BE2C (cell line): ENCODE data around the gene ELF2.

Source experiments
- DNase-seq: peaks from one replicate; pipeline ENCODE4 v3.0.0-alpha.2; 2020
- H3K27me3 ChIP-seq: fragments of 250-450 bp; sonication (Bioruptor Pico); 2 replicates; pipeline ENCODE4 v1.5.1; 2020; ENCODE audit warnings: mild to moderate bottlenecking
- H3K36me3 ChIP-seq: fragments of 250-450 bp; sonication (Bioruptor Pico); 2 replicates; pipeline ENCODE4 v1.5.1; 2020; ENCODE audit warnings: mild to moderate bottlenecking
- H3K4me1 ChIP-seq: fragments of 250-450 bp; sonication (Bioruptor Pico); 2 replicates; pipeline ENCODE4 v1.5.1; 2020
- H3K4me3 ChIP-seq: 2 replicates; pipeline ENCODE4 v1.5.1; 2011; ENCODE audit warnings: low read depth, low read length
- H3K9me3 ChIP-seq: fragments of 250-450 bp; sonication (Bioruptor Pico); 2 replicates; pipeline ENCODE4 v1.5.1; 2020
- TF ChIP-seq, protein P1 (sequence below): IDR thresholded peaks from 2 replicates; pipeline ENCODE4 v1.5.1; 2012; ENCODE audit warnings: mild to moderate bottlenecking, low read depth, low read length

The ELF2 gene

DNA sequence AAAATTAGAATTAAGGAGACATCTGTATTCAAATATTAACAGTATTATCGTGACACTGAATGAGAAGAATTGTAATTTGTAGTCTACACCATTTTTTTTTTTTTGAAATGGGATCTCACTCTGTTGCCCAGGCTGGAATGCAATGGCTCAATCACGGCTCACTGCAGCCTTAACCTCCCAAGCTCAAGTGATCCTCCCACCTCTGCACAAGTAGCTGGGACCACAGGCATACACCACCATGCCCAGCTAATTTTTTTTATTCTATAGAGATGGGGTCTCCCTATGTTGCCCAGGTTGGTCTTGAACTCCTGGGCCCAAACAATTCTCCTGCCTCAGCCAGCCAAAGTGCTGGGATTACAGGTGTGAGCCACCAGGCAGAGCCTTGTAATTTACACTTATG lies 24.8 kb downstream of the ELF2 start:
- no peak for DNase-seq
- H3K9me3 ChIP-seq = no peaks in the 10 kb centered on the region; the same call in 1 of the 2 replicates
- H3K4me1 ChIP-seq = no peaks in the 10 kb centered on the region
- TF ChIP-seq, protein P1, sequence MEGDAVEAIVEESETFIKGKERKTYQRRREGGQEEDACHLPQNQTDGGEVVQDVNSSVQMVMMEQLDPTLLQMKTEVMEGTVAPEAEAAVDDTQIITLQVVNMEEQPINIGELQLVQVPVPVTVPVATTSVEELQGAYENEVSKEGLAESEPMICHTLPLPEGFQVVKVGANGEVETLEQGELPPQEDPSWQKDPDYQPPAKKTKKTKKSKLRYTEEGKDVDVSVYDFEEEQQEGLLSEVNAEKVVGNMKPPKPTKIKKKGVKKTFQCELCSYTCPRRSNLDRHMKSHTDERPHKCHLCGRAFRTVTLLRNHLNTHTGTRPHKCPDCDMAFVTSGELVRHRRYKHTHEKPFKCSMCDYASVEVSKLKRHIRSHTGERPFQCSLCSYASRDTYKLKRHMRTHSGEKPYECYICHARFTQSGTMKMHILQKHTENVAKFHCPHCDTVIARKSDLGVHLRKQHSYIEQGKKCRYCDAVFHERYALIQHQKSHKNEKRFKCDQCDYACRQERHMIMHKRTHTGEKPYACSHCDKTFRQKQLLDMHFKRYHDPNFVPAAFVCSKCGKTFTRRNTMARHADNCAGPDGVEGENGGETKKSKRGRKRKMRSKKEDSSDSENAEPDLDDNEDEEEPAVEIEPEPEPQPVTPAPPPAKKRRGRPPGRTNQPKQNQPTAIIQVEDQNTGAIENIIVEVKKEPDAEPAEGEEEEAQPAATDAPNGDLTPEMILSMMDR = no peak
- no peak overlapping the region for H3K4me3 ChIP-seq
- no peaks in the 10 kb centered on the region for H3K27me3 ChIP-seq
- no peaks in the 10 kb centered on the region for H3K36me3 ChIP-seq

DNA sequence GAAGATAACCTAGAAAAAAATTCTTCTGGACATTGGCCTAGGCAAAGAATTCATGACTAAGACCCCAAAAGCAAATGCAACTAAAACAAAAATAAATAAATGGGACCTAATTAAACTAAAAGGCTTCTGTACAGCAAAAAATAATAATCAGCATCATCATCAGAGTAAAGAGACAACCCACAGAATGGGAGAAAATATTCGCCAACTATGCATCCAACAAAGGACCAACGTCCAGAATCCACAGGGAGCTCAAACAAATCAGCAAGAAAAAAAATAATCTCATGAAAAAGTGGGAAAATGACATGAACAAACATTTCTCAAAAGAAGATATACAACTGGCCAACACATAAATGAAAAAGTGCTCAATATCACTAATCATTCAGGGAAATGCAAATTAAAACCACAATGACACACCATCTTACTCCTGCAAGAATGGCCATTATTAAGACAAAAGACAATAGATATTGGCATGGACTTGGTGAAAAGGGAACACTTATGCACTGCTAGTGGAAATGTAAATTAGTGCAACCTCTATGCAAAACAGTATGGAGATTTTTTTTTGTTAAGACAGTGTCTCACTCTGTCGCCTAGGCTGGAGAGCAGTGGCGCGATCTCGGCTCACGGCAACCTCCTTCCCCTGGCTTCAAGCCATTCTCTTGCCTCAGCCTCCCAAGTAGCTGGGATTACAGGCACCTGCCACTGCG lies 29.9 kb downstream of the ELF2 start:
- Histone ChIP-seq H3K9me3 (no peaks in the 10 kb centered on the region; the same call in 1 of the 2 replicates), H3K4me3 (no peak overlapping the region), H3K36me3 (no peaks in the 10 kb centered on the region), H3K27me3 (no peaks in the 10 kb centered on the region), H3K4me1 (no peaks in the 10 kb centered on the region)
- TF ChIP-seq, protein P1 = no peak
- DNase-seq = no peak

DNA sequence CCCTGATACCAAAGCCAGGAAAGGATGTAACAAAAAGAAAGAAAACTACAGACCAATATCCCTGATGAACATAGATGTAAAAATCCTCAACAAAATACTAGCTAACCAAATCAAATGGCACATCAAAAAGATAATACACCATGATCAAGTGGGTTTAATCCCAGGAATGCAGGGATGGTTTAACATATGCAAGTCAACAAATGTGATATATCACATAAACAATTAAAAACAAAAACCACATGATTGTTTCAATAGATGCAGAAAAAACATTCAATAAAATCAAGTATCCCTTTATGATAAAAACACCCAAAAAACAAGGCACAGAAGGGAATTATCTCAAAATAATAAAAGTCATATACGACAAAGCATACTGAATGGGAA lies 31.5 kb downstream of the ELF2 start:
- TF ChIP-seq, protein P1 = no peak
- no peaks in the 10 kb centered on the region for H3K4me1 ChIP-seq

DNA sequence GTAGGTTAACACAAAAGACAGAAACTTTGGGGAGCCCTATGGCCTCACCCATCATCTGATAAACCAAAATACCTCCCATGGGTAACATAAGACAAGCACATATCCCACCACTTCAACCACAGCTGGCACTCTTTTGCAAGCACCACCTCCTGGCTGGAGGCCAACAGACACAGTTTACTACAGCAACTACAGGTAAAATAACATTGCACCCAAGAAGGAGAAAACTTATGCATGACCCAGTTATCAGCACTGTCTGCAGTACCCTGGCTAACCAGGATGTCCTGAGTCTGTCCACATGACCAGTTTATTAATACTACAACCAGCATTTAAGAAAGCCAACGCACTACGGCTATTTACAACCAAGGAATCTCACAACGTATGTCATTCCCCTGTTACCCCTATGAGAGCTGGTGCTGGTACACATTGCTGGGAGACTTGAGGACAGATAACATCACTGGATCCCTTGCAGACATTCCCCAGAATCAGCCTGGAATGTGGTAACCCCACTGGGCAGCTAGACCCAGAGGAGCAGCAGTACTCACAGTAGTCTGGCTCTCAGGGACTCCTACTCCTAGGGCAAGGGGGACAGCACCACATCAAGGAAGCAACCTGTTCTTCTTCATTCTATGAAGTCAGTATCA lies 32.0 kb downstream of the ELF2 start:
- Histone ChIP-seq H3K36me3 (no peaks in the 10 kb centered on the region), H3K27me3 (no peaks in the 10 kb centered on the region), H3K4me1 (no peaks in the 10 kb centered on the region), H3K4me3 (no peak overlapping the region), H3K9me3 (no peaks in the 10 kb centered on the region; the same call in 1 of the 2 replicates)
- TF ChIP-seq, protein P1 = no peak
- DNase-seq = no peak

More for the DNA sequence above, 31.5 kb downstream of the ELF2 start:
- H3K27me3 ChIP-seq = no peaks in the 10 kb centered on the region
- H3K9me3 ChIP-seq = no peaks in the 10 kb centered on the region; the same call in 1 of the 2 replicates
- H3K4me3 ChIP-seq = no peak overlapping the region
- DNase-seq = no peak
- no peaks in the 10 kb centered on the region for H3K36me3 ChIP-seq

DNA sequence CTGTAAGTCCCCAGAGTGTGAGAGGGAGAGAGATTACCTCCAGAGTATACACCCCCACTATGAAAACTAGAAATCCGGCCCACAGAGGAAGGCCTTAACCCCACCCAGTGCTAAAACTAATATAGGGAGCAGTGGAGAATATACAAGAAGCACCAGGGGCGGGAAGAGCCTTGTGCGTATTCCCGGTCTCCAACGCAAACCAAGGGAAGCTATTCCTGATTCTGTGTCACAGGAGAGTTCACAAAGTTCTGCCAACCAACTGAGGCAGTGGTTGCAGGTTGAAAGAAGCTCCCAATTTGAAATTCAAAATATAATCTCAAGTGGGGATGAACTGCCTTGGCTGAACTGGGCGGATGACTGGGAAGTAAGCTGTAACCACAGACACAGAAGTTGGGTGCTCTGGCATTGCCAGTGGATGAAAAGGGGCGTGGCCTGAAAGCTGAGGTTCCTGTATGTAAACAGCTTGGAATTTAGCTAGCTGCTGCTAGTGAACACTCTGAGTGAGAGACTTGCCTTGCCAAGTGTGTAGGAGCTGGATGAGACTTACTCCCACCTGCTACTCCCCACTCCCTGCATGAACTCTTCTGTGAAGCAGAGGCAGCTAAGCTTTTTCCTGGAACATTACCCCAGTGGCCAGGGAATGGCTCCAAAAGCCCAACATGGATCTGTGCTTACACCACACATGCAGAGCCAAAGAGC lies 32.7 kb downstream of the ELF2 start:
- no peaks in the 10 kb centered on the region for H3K36me3 ChIP-seq
- TF ChIP-seq, protein P1 = no peak
- no peaks in the 10 kb centered on the region for H3K27me3 ChIP-seq
- no peak overlapping the region for H3K4me3 ChIP-seq
- no peaks in the 10 kb centered on the region; the same call in 1 of the 2 replicates for H3K9me3 ChIP-seq
- H3K4me1 ChIP-seq = 0 out of 2 replicates have a peak, but pooled peaks cover 4% of the 10 kb centered on the region
- peak; percentile 9 for DNase-seq

DNA sequence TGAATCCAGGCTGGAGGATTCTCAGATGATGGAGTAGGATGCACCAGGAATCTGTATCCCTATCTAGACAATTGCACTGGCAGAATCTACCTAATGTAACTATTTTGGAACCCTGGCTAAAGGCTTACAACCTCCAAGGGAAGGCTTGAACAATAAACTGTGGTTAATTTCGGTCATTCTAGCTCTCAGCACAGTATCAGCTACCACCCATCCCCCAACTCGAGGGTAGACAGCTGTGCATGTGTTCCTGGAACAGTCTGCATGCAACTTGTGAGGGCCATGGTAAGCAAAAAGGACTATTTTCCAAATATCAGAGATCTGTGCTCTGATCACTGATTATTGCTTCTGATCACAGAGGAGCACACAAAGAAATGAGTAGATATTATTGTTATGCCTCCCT lies 34.0 kb downstream of the ELF2 start:
- Histone ChIP-seq H3K36me3 (no peaks in the 10 kb centered on the region), H3K4me3 (no peak overlapping the region), H3K27me3 (no peaks in the 10 kb centered on the region), H3K9me3 (no peaks in the 10 kb centered on the region; the same call in 1 of the 2 replicates), H3K4me1 (0 out of 2 replicates have a peak, but pooled peaks cover 8% of the 10 kb centered on the region)
- DNase-seq = no peak
- TF ChIP-seq, protein P1 = no peak
